SK-N-SH (cell line): ENCODE measurements around the gene EFNA3. TPM values are rescaled to one million over a fixed set of nuclear protein-coding genes. Genes with fewer than 3 reads are reported as not detected.

Experiments
- CTCF ChIA-PET: fragments of 300-600, 350-600 bp; formaldehyde crosslinking; extraction: SDS; loops from one replicate; lab custom pipeline; 2021; lab: Yijun Ruan, JAX
- POLR2A ChIA-PET: fragments of 350-600 bp; sonication (Branson Sonifier 250); formaldehyde crosslinking; extraction: SDS; loops from one replicate; lab custom pipeline; 2020; ENCODE audit warnings: antibody characterized with exemption, inconsistent platforms; lab: Yijun Ruan, JAX
- DNase-seq: peaks from one replicate; pipeline ENCODE4 v3.0.0; 2012
- H2AFZ ChIP-seq: fragments of 200-600 bp; sonication (generic); 2 replicates; pipeline ENCODE4 v1.8.1; 2016; ENCODE audit warnings: antibody characterized with exemption, mild to moderate bottlenecking, low read depth
- H3F3A ChIP-seq: fragments of 200-600 bp; sonication (generic); replicated peaks from 2 replicates; pipeline ENCODE3; 2016; ENCODE audit warnings: antibody characterized with exemption, mild to moderate bottlenecking; ENCODE audit not compliant: insufficient read depth
- H3K27ac ChIP-seq, 2 experiments: fragments of 200-500 bp in 1 of 2; fragments of 200-600 bp in 1 of 2; sonication (Bioruptor generic) in 1 of 2; sonication (generic), shearing (Covaris generic) in 1 of 2; 2 replicates each; pipeline versions ENCODE4 v1.5.1 to v1.6.1; 2014 to 2016; ENCODE audit warnings: low read depth in 2 of 2, inconsistent platforms in 1 of 2, low read length in 1 of 2, mild to moderate bottlenecking in 1 of 2, mixed read lengths in 1 of 2
- H3K27me3 ChIP-seq: fragments of 200-600 bp; sonication (generic), shearing (Covaris generic); 2 replicates; pipeline ENCODE4 v1.6.1; 2016; ENCODE audit warnings: mixed run types; ENCODE audit not compliant: insufficient read depth
- H3K36me3 ChIP-seq, 2 experiments: fragments of 200-500 bp in 1 of 2; fragments of 200-600 bp in 1 of 2; sonication (Bioruptor generic) in 1 of 2; sonication (generic) in 1 of 2; replicated peaks in 1 of 2; 2 replicates each; pipeline versions ENCODE3 to v1.5.1; 2014 to 2016; ENCODE audit warnings: low read length in 1 of 2, mild to moderate bottlenecking in 1 of 2; ENCODE audit not compliant: insufficient read depth in 2 of 2, control insufficient read depth in 1 of 2
- H3K4me1 ChIP-seq, 2 experiments: fragments of 200-500 bp in 1 of 2; fragments of 200-600 bp in 1 of 2; sonication (Bioruptor generic) in 1 of 2; sonication (generic), shearing (Covaris generic) in 1 of 2; 2 replicates each; pipeline versions ENCODE4 v1.5.1 to v1.6.1; 2014 to 2016; ENCODE audit warnings: low read depth in 1 of 2, low read length in 1 of 2, mixed run types in 1 of 2; ENCODE audit not compliant: insufficient read depth in 2 of 2, control insufficient read depth in 1 of 2
- H3K4me2 ChIP-seq: fragments of 200-600 bp; sonication (generic), shearing (Covaris generic); 2 replicates; pipeline ENCODE4 v1.6.1; 2017; ENCODE audit warnings: mixed run types
- H3K4me3 ChIP-seq, 2 experiments: fragments of 200-500 bp in 1 of 2; fragments of 200-600 bp in 1 of 2; sonication (Bioruptor generic) in 1 of 2; sonication (generic), shearing (Covaris generic) in 1 of 2; 2 replicates each; pipeline versions ENCODE4 v1.5.1 to v1.8.1; 2014 to 2016; ENCODE audit warnings: low read depth in 2 of 2, inconsistent platforms in 1 of 2, low read length in 1 of 2, mild to moderate bottlenecking in 1 of 2, mixed read lengths in 1 of 2, moderate library complexity in 1 of 2
- H3K79me2 ChIP-seq: fragments of 200-600 bp; sonication (generic); 2 replicates; pipeline ENCODE4 v1.8.1; 2017; ENCODE audit warnings: mild to moderate bottlenecking; ENCODE audit not compliant: insufficient read depth
- H3K9ac ChIP-seq: fragments of 200-600 bp; sonication (generic); 2 replicates; pipeline ENCODE4 v1.6.1; 2017; ENCODE audit warnings: mixed run types
- H3K9me2 ChIP-seq: fragments of 200-600 bp; sonication (generic); 2 replicates; pipeline ENCODE4 v1.6.1; 2017; ENCODE audit warnings: mixed run types
- H3K9me3 ChIP-seq: fragments of 200-600 bp; sonication (generic); 2 replicates; pipeline ENCODE4 v1.6.1; 2017; ENCODE audit warnings: mixed run types, mild to moderate bottlenecking, moderate library complexity
- H4K20me1 ChIP-seq: fragments of 200-600 bp; sonication (generic); 2 replicates; pipeline ENCODE4 v1.6.1; 2017; ENCODE audit warnings: mild to moderate bottlenecking, mixed run types; ENCODE audit not compliant: insufficient read depth
- CHD2 ChIP-seq: fragments of 150-350 bp; IDR thresholded peaks from 2 replicates; pipeline ENCODE4 v1.6.1; 2018; ENCODE audit warnings: low read length; ENCODE audit not compliant: partially characterized antibody
- EZH2phosphoT487 ChIP-seq: fragments of 200-600 bp; sonication (generic); IDR thresholded peaks from 2 replicates; pipeline ENCODE4 v1.6.1; 2017; ENCODE audit warnings: low read depth, mixed run types, mild to moderate bottlenecking, antibody characterized with exemption, moderate library complexity, borderline replicate concordance
- FOSL2 ChIP-seq: IDR thresholded peaks from 2 replicates; pipeline ENCODE4 v1.4.0; 2012; ENCODE audit warnings: low read depth, mild to moderate bottlenecking, moderate library complexity, borderline replicate concordance
- FOXJ3 ChIP-seq: sonication (generic); formaldehyde crosslinking; IDR thresholded peaks from 2 replicates; pipeline ENCODE4 v1.5.1; 2020; ENCODE audit warnings: mild to moderate bottlenecking, missing genetic modification reagents
- FOXM1 ChIP-seq: IDR thresholded peaks from 2 replicates; pipeline ENCODE4 v1.4.0; 2012; ENCODE audit warnings: low read depth, mild to moderate bottlenecking
- GABPA ChIP-seq: IDR thresholded peaks from 2 replicates; pipeline ENCODE4 v1.4.0; 2012; ENCODE audit warnings: low read depth, mild to moderate bottlenecking
- GATA2 ChIP-seq: sonication (generic); formaldehyde crosslinking; IDR thresholded peaks from 2 replicates; pipeline ENCODE4 v1.5.0; 2020; ENCODE audit warnings: mild to moderate bottlenecking, missing genetic modification reagents
- JUND ChIP-seq: IDR thresholded peaks from 2 replicates; pipeline ENCODE4 v1.4.0; 2012
- MEF2A ChIP-seq: IDR thresholded peaks from 2 replicates; pipeline ENCODE4 v1.4.0; 2012; ENCODE audit warnings: low read depth, borderline replicate concordance
- MXI1 ChIP-seq: IDR thresholded peaks from 2 replicates; pipeline ENCODE4 v1.6.1; 2012; ENCODE audit warnings: mild to moderate bottlenecking, low read depth, low read length, improper control_type of control experiment
- NFIC ChIP-seq: IDR thresholded peaks from 2 replicates; pipeline ENCODE4 v1.4.0; 2012; ENCODE audit warnings: borderline replicate concordance
- NRF1 ChIP-seq: IDR thresholded peaks from 2 replicates; pipeline ENCODE4 v1.6.1; 2012; ENCODE audit warnings: low read depth, mild to moderate bottlenecking, low read length
- POLR2AphosphoS5 ChIP-seq: IDR thresholded peaks from 2 replicates; pipeline ENCODE4 v1.6.1; 2012; ENCODE audit warnings: low read depth, low read length
- RAD21 ChIP-seq: IDR thresholded peaks from 2 replicates; pipeline ENCODE4 v1.6.1; 2012; ENCODE audit warnings: mild to moderate bottlenecking, low read length
- RXRA ChIP-seq: IDR thresholded peaks from 2 replicates; pipeline ENCODE4 v1.4.0; 2012; ENCODE audit warnings: low read depth, mild to moderate bottlenecking, borderline replicate concordance
- SIN3A ChIP-seq: IDR thresholded peaks from 2 replicates; pipeline ENCODE4 v1.6.1; 2012; ENCODE audit warnings: low read depth, mild to moderate bottlenecking, low read length, moderate library complexity, borderline replicate concordance
- SMC3 ChIP-seq: IDR thresholded peaks from 2 replicates; pipeline ENCODE4 v1.6.1; 2012; ENCODE audit warnings: low read depth, low read length, improper control_type of control experiment
- TAF1 ChIP-seq: IDR thresholded peaks from 2 replicates; pipeline ENCODE4 v1.6.1; 2012; ENCODE audit warnings: low read depth, mild to moderate bottlenecking, low read length, moderate library complexity, borderline replicate concordance
- TCF12 ChIP-seq: IDR thresholded peaks from 2 replicates; pipeline ENCODE4 v1.4.0; 2012
- TEAD4 ChIP-seq: IDR thresholded peaks from 2 replicates; pipeline ENCODE4 v1.4.0; 2012; ENCODE audit warnings: mild to moderate bottlenecking, borderline replicate concordance; ENCODE audit not compliant: insufficient read depth
- USF2 ChIP-seq: fragments of 150-350 bp; IDR thresholded peaks from 2 replicates; pipeline ENCODE4 v1.6.1; 2017; ENCODE audit warnings: antibody characterized with exemption, low read length, low read depth, borderline replicate concordance
- YY1 ChIP-seq: IDR thresholded peaks from 2 replicates; pipeline ENCODE4 v1.4.0; 2012; ENCODE audit warnings: low read depth, mild to moderate bottlenecking
- WGBS: methylation state at CpG from one replicate; pipeline ENCODE4 v1.1.6; 2017; ENCODE audit warnings: low lambda C conversion rate; 5-methylcytosine and 5-hydroxymethylcytosine counted together
- polyA plus RNA-seq, 3 experiments: library from polyadenylated mRNA; depleted of rRNA; stranded (reverse); fragments of >200 nt; gene quantifications; 2 replicates each; pipeline ENCODE4 v1.2.3, GENCODE V29; 2012
- TF ChIP-seq, protein P1 (sequence below): fragments of 150-350 bp; IDR thresholded peaks from 2 replicates; pipeline ENCODE4 v1.6.1; 2016; ENCODE audit warnings: mild to moderate bottlenecking, low read depth, low read length

The EFNA3 gene
- polyA plus RNA-seq, 1 of the 3 experiments (the other 2 are of a cell fraction): 6.0 TPM

GRCh38 chr1:155121249-155121648 is 42.6 kb downstream of the EFNA3 start:
- CTCF ChIA-PET: interaction anchor here (0.8 to 4.5 kb wide), 5 partner anchors 26 to 51 kb away, joined by 3 to 21 read pairs (median 3); partner anchors contain the start of gene KRTCAP2
- POLR2A ChIA-PET: no interaction called here
- Histone ChIP-seq H3K4me3 (no peak overlapping the region), H3K9ac (no peak overlapping the region), H3F3A (no peaks in the 10 kb centered on the region), H3K27ac (no peak overlapping the region), H3K27me3 (no peaks in the 10 kb centered on the region; the same call in 1 of the 2 replicates), H3K36me3 (no peaks in the 10 kb centered on the region), H2AFZ (no peak overlapping the region), H3K4me2 (no peak overlapping the region), H3K4me1 (peaks cover 0 to 9% of the 10 kb centered on the region in 2 experiments; a peak in 1 of 4 replicates), H3K9me3 (no peaks in the 10 kb centered on the region), H3K9me2 (no peaks in the 10 kb centered on the region), H4K20me1 (no peaks in the 10 kb centered on the region), H3K79me2 (no peaks in the 10 kb centered on the region)
- WGBS: 79% methylated on average over 2 of the region's 2 CpGs
- no peak for DNase-seq
- TF ChIP-seq MEF2A (no peak), USF2 (no peak), POLR2AphosphoS5 (no peak), CHD2 (no peak), MXI1 (no peak), TCF12 (no peak), YY1 (no peak), NRF1 (no peak), TEAD4 (no peak), RXRA (no peak), SIN3A (no peak), TAF1 (no peak), GATA2 (no peak), FOXJ3 (no peak), FOSL2 (no peak), JUND (no peak), RAD21 (no peak), NFIC (no peak), SMC3 (no peak)
- TF ChIP-seq, protein P1, sequence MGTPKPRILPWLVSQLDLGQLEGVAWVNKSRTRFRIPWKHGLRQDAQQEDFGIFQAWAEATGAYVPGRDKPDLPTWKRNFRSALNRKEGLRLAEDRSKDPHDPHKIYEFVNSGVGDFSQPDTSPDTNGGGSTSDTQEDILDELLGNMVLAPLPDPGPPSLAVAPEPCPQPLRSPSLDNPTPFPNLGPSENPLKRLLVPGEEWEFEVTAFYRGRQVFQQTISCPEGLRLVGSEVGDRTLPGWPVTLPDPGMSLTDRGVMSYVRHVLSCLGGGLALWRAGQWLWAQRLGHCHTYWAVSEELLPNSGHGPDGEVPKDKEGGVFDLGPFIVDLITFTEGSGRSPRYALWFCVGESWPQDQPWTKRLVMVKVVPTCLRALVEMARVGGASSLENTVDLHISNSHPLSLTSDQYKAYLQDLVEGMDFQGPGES: no peak

GRCh38 chr1:155122308-155122707 is 43.7 kb downstream of the EFNA3 start:
- CTCF ChIA-PET: interaction anchor here (1.0 to 9.7 kb wide), 7 partner anchors 13 to 51 kb away, joined by 3 to 67 read pairs (median 4); partner anchors contain the start of genes KRTCAP2 and SLC50A1
- DNase-seq: no peak
- WGBS: 62% methylated on average over 2 of the region's 2 CpGs
- POLR2A ChIA-PET: no interaction called here
- no peak overlapping the region for H2AFZ ChIP-seq
- H3K4me2 ChIP-seq: no peak overlapping the region
- no peaks in the 10 kb centered on the region for H3K9me2 ChIP-seq
- H3K27me3 ChIP-seq: no peaks in the 10 kb centered on the region; the same call in 1 of the 2 replicates
- no peak for TF ChIP-seq EZH2phosphoT487
- no peak for TF ChIP-seq GABPA
- TF ChIP-seq FOXM1: no peak
- peaks cover 0 to 18% of the 10 kb centered on the region in 2 experiments; a peak in 1 of 4 replicates for H3K4me1 ChIP-seq
- no peak overlapping the region for H3K4me3 ChIP-seq
- no peaks in the 10 kb centered on the region for H3K9me3 ChIP-seq
- H3F3A ChIP-seq: no peaks in the 10 kb centered on the region
- no peaks in the 10 kb centered on the region for H4K20me1 ChIP-seq
- H3K36me3 ChIP-seq: no peaks in the 10 kb centered on the region
- H3K27ac ChIP-seq: no peak overlapping the region
- H3K79me2 ChIP-seq: no peaks in the 10 kb centered on the region
- H3K9ac ChIP-seq: no peak overlapping the region
